Ovary (tissue), 9 donors: ENCODE measurements around the gene TNPO1. TPM values are rescaled to one million over a fixed set of nuclear protein-coding genes. Genes with fewer than 3 reads are reported as not detected.
A peak's percentile ranks its signal among the peaks of the same experiment; 100 is the strongest.

Experiments
- DNase-seq, 5 donors: peaks; one replicate each; pipeline ENCODE4 v3.0.0-alpha.2; 2019 to 2020
- H3K27ac ChIP-seq, 2 donors: fragments of 200-600 bp; one replicate each; pipeline versions ENCODE4 v1.5.1 to v1.8.0; 2019 to 2022
- H3K27me3 ChIP-seq: fragments of 200-600 bp; one replicate; pipeline ENCODE4 v1.8.0; 2022
- H3K36me3 ChIP-seq: fragments of 200-600 bp; sonication (generic); one replicate; pipeline ENCODE4 v1.5.1; 2019
- H3K4me1 ChIP-seq: one replicate; pipeline ENCODE4 v1.8.1; 2013; ENCODE audit warnings: mild to moderate bottlenecking, moderate library complexity; ENCODE audit not compliant: insufficient read depth
- H3K4me3 ChIP-seq: fragments of 200-600 bp; sonication (generic); one replicate; pipeline ENCODE4 v1.5.1; 2017
- H3K9me3 ChIP-seq, 2 donors: fragments of 200-600 bp in 1 of 2; sonication (generic) in 1 of 2; one replicate each; pipeline versions ENCODE4 v1.5.1 to v1.8.1; 2013 to 2019; ENCODE audit warnings: mild to moderate bottlenecking in 1 of 2, moderate library complexity in 1 of 2
- CTCF ChIP-seq, 3 donors: fragments of 450-650 bp in 2 of 3; fragments of 200-600 bp in 1 of 3; IDR thresholded peaks; one replicate each; pipeline versions ENCODE4 v1.5.1 to v1.8.0; 2016 to 2022; ENCODE audit warnings: antibody characterized with exemption in 3 of 3, mild to moderate bottlenecking in 1 of 3
- EP300 ChIP-seq: sonication (generic); formaldehyde crosslinking; IDR thresholded peaks from one replicate; pipeline ENCODE4 v1.6.1; 2017; ENCODE audit warnings: antibody characterized with exemption
- POLR2A ChIP-seq: fragments of 450-650 bp; IDR thresholded peaks from one replicate; pipeline ENCODE4 v1.6.1; 2017; ENCODE audit warnings: antibody characterized with exemption, mild to moderate bottlenecking, moderate library complexity
- WGBS, 3 donors: extraction: QIAGEN DNeasy Blood & Tissue Kit in 1 of 3; methylation state at CpG; one replicate each; pipeline versions ENCODE4 v1.1.5 to v1.1.7; 2013 to 2017; 5-methylcytosine and 5-hydroxymethylcytosine counted together
- intact Hi-C, 4 donors: fragments of 100-400 bp; cut with DNase I; formaldehyde crosslinking; loops; one replicate each; pipeline versions ENCODE4 v1.11.0 to v1.15.1; 2022 to 2023
- polyA plus RNA-seq, 2 donors: library from polyadenylated mRNA; stranded (reverse); fragments of 200-250 nt in 1 of 2; fragments of 350-450 nt in 1 of 2; fragmentation: Illumina TruSeq in 1 of 2; extraction: RNeasy Lipid Tissue Mini Kit (QIAGEN cat#74804) in 1 of 2; gene quantifications; one replicate each; pipeline ENCODE4 v1.2.3, GENCODE V29; 2013 to 2014
- total RNA-seq, 7 donors: library from RNA; depleted of rRNA in 2 of 7; stranded (reverse); fragments of >200 nt in 2 of 7; fragmentation: NEBNext Ultra II Directional in 3 of 7; extraction: Animal tissue kit (Norgen Biotek cat#: 25700) in 3 of 7; gene quantifications; one replicate each; pipeline versions ENCODE4 v1.1.0 to v1.2.4, GENCODE V29; 2016 to 2023
- donor health status: DM: no; HTN: no; CAD: no; lungs with moderate emphysema.
- donor health status: DM: no; HTN: no; CAD: no.
- donor health status: Bipolar disorder and iron deficiency.
- donor health status: DM: yes; HTN: yes; CAD: no.
- donor health status: DM: no; HTN: no; CAD: no.
- donor health status: DM: yes; HTN: yes; CAD: no.

The TNPO1 gene
- total and polyA plus RNA-seq, 9 donors: 14.9 to 99.3 (median 61.8) TPM

- H3K36me3 ChIP-seq: no peaks in the 10 kb centered on the region
- peak; percentile 45 to 74 (median 69) for DNase-seq
- H3K27me3 ChIP-seq: no peaks in the 10 kb centered on the region
- 0 to 2% (median 1%) methylated on average over 34 to 81 of the region's 81 CpGs for WGBS, 3 donors
- peak overlapping the region; percentile 80 for H3K4me3 ChIP-seq
- H3K27ac ChIP-seq: peak overlapping the region; percentile 54 to 76
- no peak for TF ChIP-seq CTCF (IDR thresholded peaks at IDR 0.05)
- no peak for TF ChIP-seq POLR2A
- TF ChIP-seq EP300: no peak
- intact Hi-C loops: loop anchor here in 1 of 4 donors (2.0 kb wide), 1 partner anchor 32 kb away; the partner anchor contains the start of gene TNPO1
- H3K9me3 ChIP-seq: no peaks in the 10 kb centered on the region
- H3K4me1 ChIP-seq: peaks cover 8% of the 10 kb centered on the region
Observed at GRCh38 chr5:72848474-72849428, 32.3 kb downstream of the TNPO1 start.

- intact Hi-C loops: loop anchor here in 1 of 4 donors (2.0 kb wide), 1 partner anchor 33 kb away; the partner anchor contains the start of gene TNPO1
- Histone ChIP-seq H3K36me3 (no peaks in the 10 kb centered on the region), H3K27me3 (no peaks in the 10 kb centered on the region), H3K9me3 (no peaks in the 10 kb centered on the region), H3K4me1 (peaks cover 8% of the 10 kb centered on the region), H3K4me3 (peak overlapping the region; percentile 80), H3K27ac (no peak overlapping the region)
- DNase-seq: no peak
- TF ChIP-seq POLR2A: no peak
- no peak for TF ChIP-seq CTCF (IDR thresholded peaks at IDR 0.05)
- no peak for TF ChIP-seq EP300
- WGBS, 3 donors: 7 to 12% (median 9%) methylated on average over 4 of the region's 4 CpGs
Observed at GRCh38 chr5:72849546-72849945, 33.1 kb downstream of the TNPO1 start.

GRCh38 chr5:72850113-72850512 lies 33.7 kb downstream of the TNPO1 start:
- DNase-seq: no peak
- Histone ChIP-seq H3K9me3 (no peaks in the 10 kb centered on the region), H3K27ac (no peak overlapping the region), H3K4me3 (peak overlapping the region; percentile 80), H3K27me3 (no peaks in the 10 kb centered on the region), H3K36me3 (no peaks in the 10 kb centered on the region), H3K4me1 (peaks cover 8% of the 10 kb centered on the region)
- intact Hi-C loops: no loop called here
- 53 to 56% (median 54%) methylated on average over 2 of the region's 2 CpGs for WGBS, 3 donors
- TF ChIP-seq EP300 (no peak), POLR2A (no peak), CTCF (IDR thresholded peaks at IDR 0.05) (no peak)

- peaks cover 6% of the 10 kb centered on the region for H3K4me1 ChIP-seq
- intact Hi-C loops: no loop called here
- DNase-seq: no peak
Observed at GRCh38 chr5:72852356-72852755, 35.9 kb downstream of the TNPO1 start.

More at GRCh38 chr5:72852356-72852755, 35.9 kb downstream of the TNPO1 start:
- TF ChIP-seq POLR2A (no peak), EP300 (no peak), CTCF (IDR thresholded peaks at IDR 0.05) (no peak)
- H3K27me3 ChIP-seq: no peaks in the 10 kb centered on the region
- H3K4me3 ChIP-seq: no peak overlapping the region
- no peaks in the 10 kb centered on the region for H3K9me3 ChIP-seq
- no peak overlapping the region for H3K27ac ChIP-seq
- no peaks in the 10 kb centered on the region for H3K36me3 ChIP-seq
- 76 to 77% (median 77%) methylated on average over 4 of the region's 4 CpGs for WGBS, 3 donors
